ENCODE measurements around the gene VHLL. TPM values are rescaled to one million over a fixed set of nuclear protein-coding genes. Genes with fewer than 3 reads are reported as not detected.

VHLL gene
- total RNA-seq, 3 donors from 2014 or later, result not detected

GRCh38 chr1:156305215-156305614, 6.1 kb upstream of the VHLL start:
- Histone ChIP-seq H3K4me1 (ENCODE audit: low read depth) (no peaks in the 10 kb centered on the region), H3K36me3 (ENCODE audit: low read depth) (peaks cover 11% of the 10 kb centered on the region), H3K4me3 (no peak overlapping the region), H3K9me3 (no peaks in the 10 kb centered on the region)
- intact Hi-C loops (cut with DNase I, micrococcal nuclease), result no loop called here
- ATAC-seq, result no peak
- no peak for TF ChIP-seq CTCF (IDR thresholded peaks at IDR 0.05)
- DNase-seq, result no peak

GRCh38 chr1:156303241-156303640, 4.1 kb upstream of the VHLL start:
- no peak overlapping the region for H3K4me3 ChIP-seq
- H3K4me1 ChIP-seq (ENCODE audit: low read depth), result no peaks in the 10 kb centered on the region
- peaks cover 6% of the 10 kb centered on the region for H3K36me3 ChIP-seq (ENCODE audit: low read depth)
- no peak for DNase-seq
- intact Hi-C loops (cut with DNase I, micrococcal nuclease), result no loop called here
- H3K9me3 ChIP-seq, result no peaks in the 10 kb centered on the region
- ATAC-seq, result no peak
- TF ChIP-seq CTCF (IDR thresholded peaks at IDR 0.05), result no peak

- ATAC-seq (peak; percentile 77), DNase-seq (peak; percentile 71 to 89 (median 77))
- Histone ChIP-seq H3K4me1 (ENCODE audit: low read depth) (no peaks in the 10 kb centered on the region), H3K9me3 (no peaks in the 10 kb centered on the region), H3K4me3 (peak within 1 kb of the TSS; percentile 26), H3K36me3 (ENCODE audit: low read depth) (no peaks in the 10 kb centered on the region)
- no peak for TF ChIP-seq CTCF (IDR thresholded peaks at IDR 0.05)
- intact Hi-C loops (cut with DNase I, micrococcal nuclease), result no loop called here
Observed at GRCh38 chr1:156295391-156295947, 3.6 kb downstream of the VHLL start, which contains the start of gene GLMP. TSS of gene GLMP (minus strand) at chr1:156295679. CDS start at chr1:156295645, 34 bp downstream.

- intact Hi-C loops (cut with DNase I, micrococcal nuclease), result no loop called here
- Histone ChIP-seq H3K4me1 (ENCODE audit: low read depth) (no peaks in the 10 kb centered on the region), H3K4me3 (no peak overlapping the region), H3K9me3 (no peaks in the 10 kb centered on the region), H3K36me3 (ENCODE audit: low read depth) (no peaks in the 10 kb centered on the region)
- no peak for TF ChIP-seq CTCF (IDR thresholded peaks at IDR 0.05)
- ATAC-seq (no peak), DNase-seq (no peak)
Observed at GRCh38 chr1:156293895-156294294, 5.2 kb downstream of the VHLL start.

GRCh38 chr1:156293098-156293434, 6.0 kb downstream of the VHLL start:
- ATAC-seq (no peak), DNase-seq (no peak)
- TF ChIP-seq CTCF (IDR thresholded peaks at IDR 0.05), result no peak
- Histone ChIP-seq H3K4me3 (no peak overlapping the region), H3K36me3 (ENCODE audit: low read depth) (no peaks in the 10 kb centered on the region), H3K9me3 (no peaks in the 10 kb centered on the region), H3K4me1 (ENCODE audit: low read depth) (no peaks in the 10 kb centered on the region)
- intact Hi-C loops (cut with DNase I, micrococcal nuclease), result no loop called here

Data from mucosa of descending colon (tissue), 3 donors.